Vagina (tissue), 2 donors: Measurements from ENCODE around the gene NCS1.

Experiments used
- CTCF ChIP-seq, 3 experiments: fragments of 450-650 bp in 2 of 3; fragments of 200-600 bp in 1 of 3; sonication (generic) in 1 of 3; IDR thresholded peaks; one replicate each; pipeline ENCODE4 v1.5.1; 2017 to 2019; ENCODE audit warnings: antibody characterized with exemption in 3 of 3, mild to moderate bottlenecking in 2 of 3, moderate library complexity in 2 of 3
- POLR2A ChIP-seq, 2 donors: fragments of 450-650 bp; IDR thresholded peaks; one replicate each; pipeline ENCODE4 v1.6.1; 2017; ENCODE audit warnings: antibody characterized with exemption in 2 of 2, mild to moderate bottlenecking in 2 of 2, moderate library complexity in 2 of 2
- POLR2AphosphoS5 ChIP-seq, 2 donors: sonication (generic); formaldehyde crosslinking; IDR thresholded peaks; one replicate each; pipeline ENCODE4 v1.9.0; 2017; ENCODE audit warnings: antibody characterized with exemption in 2 of 2, mild to moderate bottlenecking in 2 of 2, low read depth in 1 of 2; ENCODE audit not compliant: insufficient read depth in 1 of 2

DNA sequence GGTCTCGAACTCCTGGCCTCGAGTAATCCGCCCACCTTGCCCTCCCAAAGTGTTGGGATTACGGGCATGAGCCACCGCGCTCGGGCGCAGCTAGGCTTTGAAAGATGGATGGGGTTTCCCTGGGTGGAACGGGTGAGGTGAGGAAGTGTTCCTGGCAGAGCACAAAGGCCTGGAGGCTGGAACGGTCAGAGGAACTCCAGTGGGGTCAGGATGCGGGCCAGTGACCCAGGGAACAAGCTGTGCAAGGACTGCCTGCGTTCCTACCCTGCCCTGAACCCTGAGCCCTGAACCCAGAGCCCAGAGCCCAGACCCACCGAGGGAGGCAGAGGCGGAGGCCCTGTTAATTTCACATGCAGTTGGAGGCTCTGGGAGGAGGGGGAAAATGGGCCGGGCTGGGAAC lies 23.4 kb downstream of the NCS1 start:
- no peak for TF ChIP-seq POLR2A (IDR thresholded peaks at IDR 0.05)
- TF ChIP-seq CTCF (IDR thresholded peaks at IDR 0.05), result no peak
- TF ChIP-seq POLR2AphosphoS5 (IDR thresholded peaks at IDR 0.05; ENCODE audit: insufficient read depth in 1 of 2, low read depth in 1 of 2), result no peak
